ENCODE results near the gene TSR1. TPM values are rescaled to one million over a fixed set of nuclear protein-coding genes. Genes with fewer than 3 reads are reported as not detected.

The TSR1 gene
- total RNA-seq, 4 donors from 2014 or later, result 76.7 to 94.1 (median 84.7) TPM

DNA sequence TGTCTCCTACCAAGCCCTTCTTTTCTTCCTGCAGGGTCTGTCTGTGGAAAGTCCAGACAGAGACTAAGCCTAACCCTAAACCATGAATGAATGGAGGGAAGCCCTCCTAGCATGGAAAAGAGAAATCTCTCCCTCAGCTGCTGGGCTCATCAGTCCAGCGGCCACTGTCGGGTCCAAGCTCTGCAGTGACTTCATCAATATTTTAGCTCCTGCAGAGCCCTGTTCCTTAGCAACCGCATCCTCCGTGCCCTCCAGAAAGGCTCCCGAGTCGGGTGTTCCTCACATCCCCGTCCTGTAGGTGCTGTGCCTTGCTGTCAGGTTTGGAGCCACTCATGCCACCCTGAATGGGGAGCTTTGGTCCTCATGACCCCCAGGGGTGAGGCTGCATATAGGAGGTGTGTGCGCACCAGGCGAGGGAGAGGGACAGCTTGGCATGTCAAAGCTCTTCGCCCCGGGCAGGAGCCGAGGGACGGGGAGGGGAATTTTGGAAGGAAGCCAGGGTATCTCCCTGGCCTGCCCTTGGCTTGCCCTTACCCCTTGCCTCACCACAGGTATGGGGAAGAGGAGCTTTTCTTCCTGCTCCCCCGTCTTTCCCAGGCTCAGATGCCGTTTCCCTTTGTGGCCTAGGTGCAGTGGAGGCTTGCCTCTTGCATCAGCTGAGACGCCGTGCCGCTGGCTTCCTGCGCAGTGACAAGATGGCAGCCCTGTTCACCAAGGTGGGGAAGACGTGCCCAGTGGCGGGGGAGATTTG is 24.9 kb upstream of the TSR1 start:
- ATAC-seq (no peak), DNase-seq (no peak)
- H3K4me1 ChIP-seq, result peaks cover 19 to 21% of the 10 kb centered on the region in 2 donors
- no peaks in the 10 kb centered on the region for H3K9me3 ChIP-seq
- intact Hi-C loops (cut with DNase I; ENCODE audit: low total_unique reads) (loop anchor here (10.0 kb wide), 1 partner anchor 54 kb away; no protein-coding TSS in a partner anchor), in situ Hi-C loops (cut with MboI; ENCODE audit: low sequenced_read_pairs in 4 of 4) (no loop called here)
- no peak overlapping the region for H3K27ac ChIP-seq
- H3K36me3 ChIP-seq, result no peaks in the 10 kb centered on the region
- TF ChIP-seq POLR2A (IDR thresholded peaks at IDR 0.05), result no peak
- TF ChIP-seq, protein P1, sequence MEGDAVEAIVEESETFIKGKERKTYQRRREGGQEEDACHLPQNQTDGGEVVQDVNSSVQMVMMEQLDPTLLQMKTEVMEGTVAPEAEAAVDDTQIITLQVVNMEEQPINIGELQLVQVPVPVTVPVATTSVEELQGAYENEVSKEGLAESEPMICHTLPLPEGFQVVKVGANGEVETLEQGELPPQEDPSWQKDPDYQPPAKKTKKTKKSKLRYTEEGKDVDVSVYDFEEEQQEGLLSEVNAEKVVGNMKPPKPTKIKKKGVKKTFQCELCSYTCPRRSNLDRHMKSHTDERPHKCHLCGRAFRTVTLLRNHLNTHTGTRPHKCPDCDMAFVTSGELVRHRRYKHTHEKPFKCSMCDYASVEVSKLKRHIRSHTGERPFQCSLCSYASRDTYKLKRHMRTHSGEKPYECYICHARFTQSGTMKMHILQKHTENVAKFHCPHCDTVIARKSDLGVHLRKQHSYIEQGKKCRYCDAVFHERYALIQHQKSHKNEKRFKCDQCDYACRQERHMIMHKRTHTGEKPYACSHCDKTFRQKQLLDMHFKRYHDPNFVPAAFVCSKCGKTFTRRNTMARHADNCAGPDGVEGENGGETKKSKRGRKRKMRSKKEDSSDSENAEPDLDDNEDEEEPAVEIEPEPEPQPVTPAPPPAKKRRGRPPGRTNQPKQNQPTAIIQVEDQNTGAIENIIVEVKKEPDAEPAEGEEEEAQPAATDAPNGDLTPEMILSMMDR (IDR thresholded peaks at IDR 0.05 in 4 of 5, conservative IDR thresholded peaks at IDR 0.05 in 1 of 5), result no peak
- H3K4me3 ChIP-seq, result no peak overlapping the region
- H3K27me3 ChIP-seq, result no peaks in the 10 kb centered on the region

DNA sequence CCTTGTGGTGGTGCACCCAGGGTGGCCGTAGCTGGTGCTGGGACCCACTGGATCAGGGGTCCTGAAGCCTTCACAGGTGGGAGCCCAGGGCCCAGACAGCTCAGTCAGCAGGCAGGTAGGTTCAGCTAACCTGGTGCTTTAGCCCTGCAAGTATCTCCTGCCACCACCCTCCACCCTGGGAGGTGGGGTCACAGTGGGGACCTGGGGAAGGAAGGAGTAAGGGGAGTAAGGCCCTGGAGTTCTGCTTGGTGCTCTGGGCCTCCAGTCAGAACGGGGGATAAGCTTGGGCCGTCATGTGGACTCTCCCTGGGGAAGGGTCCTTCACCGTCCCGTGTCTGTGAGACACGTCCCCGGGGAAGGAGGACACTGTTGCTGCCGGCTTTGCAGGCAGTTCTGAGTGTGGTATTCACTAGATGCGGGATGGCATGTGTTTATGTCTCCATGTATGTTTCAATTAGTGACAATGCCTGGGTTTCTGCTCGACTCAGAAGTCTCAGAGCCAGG is 21.7 kb upstream of the TSR1 start:
- in situ Hi-C loops (cut with MboI; ENCODE audit: low sequenced_read_pairs in 4 of 4) (no loop called here), intact Hi-C loops (cut with DNase I; ENCODE audit: low total_unique reads) (no loop called here)
- no peak overlapping the region for H3K4me3 ChIP-seq
- peaks cover 0 to 6% of the 10 kb centered on the region in 2 donors for H3K4me1 ChIP-seq
- no peak for DNase-seq
- no peaks in the 10 kb centered on the region for H3K36me3 ChIP-seq
- no peak for ATAC-seq
- TF ChIP-seq, protein P1 (IDR thresholded peaks at IDR 0.05 in 4 of 5, conservative IDR thresholded peaks at IDR 0.05 in 1 of 5), result no peak
- TF ChIP-seq POLR2A (IDR thresholded peaks at IDR 0.05), result no peak
- no peaks in the 10 kb centered on the region for H3K27me3 ChIP-seq
- no peaks in the 10 kb centered on the region for H3K9me3 ChIP-seq
- H3K27ac ChIP-seq, result no peak overlapping the region

DNA sequence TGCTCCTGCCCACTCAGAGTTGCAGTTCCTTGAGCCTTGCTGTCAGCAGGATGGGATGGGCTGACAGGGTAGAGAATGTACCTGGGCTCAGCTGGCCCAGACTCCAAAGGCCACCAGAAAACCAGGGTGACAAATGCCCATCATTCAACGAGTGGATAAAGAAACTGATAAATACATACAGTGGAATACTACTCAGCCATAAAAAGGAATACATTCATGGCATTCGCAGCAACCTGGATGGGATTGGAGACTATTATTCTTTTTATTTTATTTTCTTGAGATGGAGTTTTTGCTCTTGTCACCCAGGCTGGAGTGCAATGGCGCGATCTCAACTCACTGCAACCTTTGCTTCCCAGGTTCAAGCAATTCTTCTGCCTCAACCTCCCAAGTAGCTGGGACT is 21.0 kb upstream of the TSR1 start:
- ATAC-seq, result no peak

DNA sequence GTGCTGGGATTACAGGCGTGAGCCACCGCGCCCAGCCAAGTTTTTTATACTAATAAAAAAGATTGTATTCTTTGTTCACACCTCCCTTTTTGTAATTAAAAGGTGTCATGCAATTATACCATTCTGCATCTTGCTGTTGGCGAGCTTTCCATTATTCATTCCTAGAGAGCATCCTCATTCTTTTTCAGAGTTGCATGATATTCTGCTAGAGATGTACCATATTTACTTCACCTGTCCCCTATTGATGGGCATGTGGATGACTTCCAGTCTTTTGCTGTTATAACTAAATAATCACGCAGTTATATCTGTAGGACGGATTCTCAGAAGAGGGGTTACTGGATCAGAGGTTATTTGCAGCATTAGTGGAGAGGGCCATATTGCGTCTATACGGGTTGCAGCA is 18.1 kb upstream of the TSR1 start:
- in situ Hi-C loops (cut with MboI; ENCODE audit: low sequenced_read_pairs in 4 of 4), result no loop called here
- no peak for DNase-seq
- Histone ChIP-seq H3K27ac (no peak overlapping the region), H3K36me3 (no peaks in the 10 kb centered on the region), H3K27me3 (no peaks in the 10 kb centered on the region), H3K4me3 (no peak overlapping the region), H3K9me3 (no peaks in the 10 kb centered on the region), H3K4me1 (peaks cover 0 to 5% of the 10 kb centered on the region in 2 donors)
- intact Hi-C loops (cut with DNase I; ENCODE audit: low total_unique reads), result loop anchor here (5.0 kb wide), 1 partner anchor 302 kb away; no protein-coding TSS in a partner anchor
- ATAC-seq, result no peak
- TF ChIP-seq, protein P1 (IDR thresholded peaks at IDR 0.05 in 4 of 5, conservative IDR thresholded peaks at IDR 0.05 in 1 of 5), result no peak
- no peak for TF ChIP-seq POLR2A (IDR thresholded peaks at IDR 0.05)

More for the DNA sequence above, 21.0 kb upstream of the TSR1 start:
- Histone ChIP-seq H3K27ac (no peak overlapping the region), H3K27me3 (no peaks in the 10 kb centered on the region), H3K4me3 (no peak overlapping the region), H3K4me1 (peaks cover 0 to 5% of the 10 kb centered on the region in 2 donors), H3K9me3 (no peaks in the 10 kb centered on the region), H3K36me3 (no peaks in the 10 kb centered on the region)
- TF ChIP-seq, protein P1 (IDR thresholded peaks at IDR 0.05 in 4 of 5, conservative IDR thresholded peaks at IDR 0.05 in 1 of 5), result no peak
- TF ChIP-seq POLR2A (IDR thresholded peaks at IDR 0.05), result no peak
- no peak for DNase-seq
- in situ Hi-C loops (cut with MboI; ENCODE audit: low sequenced_read_pairs in 4 of 4) (no loop called here), intact Hi-C loops (cut with DNase I; ENCODE audit: low total_unique reads) (no loop called here)
